HG02759 (cell line): Measurements from ENCODE around the gene ATOH7.
"Not testable (repeated sequence)": the region's sequence is repeated elsewhere in the genome, so short reads cannot be mapped to it uniquely, and the experiment has no call there.

Experiments used
- ATAC-seq: cut with Tn5 transposase; IDR thresholded peaks from one replicate; pipeline ENCODE4 v1.9.1; 2021; ENCODE audit warnings: mild to moderate bottlenecking, moderate library complexity; ENCODE audit not compliant: unreplicated experiment

The ATOH7 gene

GRCh38 chr10:68231817-68232251 is at the start of gene ATOH7:
ATOH7 (minus strand) TSS chr10:68232113; CDS start chr10:68231677, 436 bp downstream.
- ATAC-seq: no peak

- ATAC-seq: no peak
Measured at GRCh38 chr10:68280758-68281157, 48.8 kb upstream of the ATOH7 start.

- not testable (repeated sequence) for ATAC-seq
Measured at GRCh38 chr10:68278906-68279753, 47.2 kb upstream of the ATOH7 start.

- not testable (repeated sequence) for ATAC-seq
Measured at GRCh38 chr10:68277814-68278213, 45.9 kb upstream of the ATOH7 start.

GRCh38 chr10:68276224-68276623 is 44.3 kb upstream of the ATOH7 start:
- no peak for ATAC-seq

- ATAC-seq: no peak
Measured at GRCh38 chr10:68275600-68276126, 43.8 kb upstream of the ATOH7 start.

- no peak for ATAC-seq
Measured at GRCh38 chr10:68272833-68273232, 40.9 kb upstream of the ATOH7 start.

- no peak for ATAC-seq
Measured at GRCh38 chr10:68271196-68271882, 39.4 kb upstream of the ATOH7 start.

GRCh38 chr10:68269562-68270290 is 37.8 kb upstream of the ATOH7 start:
- no peak for ATAC-seq

- ATAC-seq: no peak
Measured at GRCh38 chr10:68261132-68261856, 29.4 kb upstream of the ATOH7 start.

GRCh38 chr10:68253346-68253745 is 21.4 kb upstream of the ATOH7 start:
- no peak for ATAC-seq

- no peak for ATAC-seq
Measured at GRCh38 chr10:68251625-68252495, 19.9 kb upstream of the ATOH7 start.

GRCh38 chr10:68251151-68251550 is 19.2 kb upstream of the ATOH7 start:
- ATAC-seq: no peak

GRCh38 chr10:68249297-68249696 is 17.4 kb upstream of the ATOH7 start:
- no peak for ATAC-seq

- ATAC-seq: no peak
Measured at GRCh38 chr10:68247931-68248330, 16.0 kb upstream of the ATOH7 start.

- ATAC-seq: not testable (repeated sequence)
Measured at GRCh38 chr10:68246397-68246796, 14.5 kb upstream of the ATOH7 start.

GRCh38 chr10:68242051-68242450 is 10.1 kb upstream of the ATOH7 start:
- no peak for ATAC-seq

- ATAC-seq: no peak
Measured at GRCh38 chr10:68239596-68240150, 7.8 kb upstream of the ATOH7 start.

- ATAC-seq: no peak
Measured at GRCh38 chr10:68239069-68239468, 7.2 kb upstream of the ATOH7 start.
